Head of caudate nucleus (tissue), 42 donors: Measurements from ENCODE around the gene ABCA4.

Source experiments
- DNase-seq, 42 donors: peaks; one replicate each; pipeline versions ENCODE4 v3.0.0 to v3.0.0-alpha.2; 2020 to 2021; ENCODE audit warnings: mixed read lengths in 7 of 42
- intact Hi-C: fragments of 100-400 bp; cut with DNase I; formaldehyde crosslinking; loops from one replicate; pipeline ENCODE4 v1.15.0; 2022

The ABCA4 gene

DNA sequence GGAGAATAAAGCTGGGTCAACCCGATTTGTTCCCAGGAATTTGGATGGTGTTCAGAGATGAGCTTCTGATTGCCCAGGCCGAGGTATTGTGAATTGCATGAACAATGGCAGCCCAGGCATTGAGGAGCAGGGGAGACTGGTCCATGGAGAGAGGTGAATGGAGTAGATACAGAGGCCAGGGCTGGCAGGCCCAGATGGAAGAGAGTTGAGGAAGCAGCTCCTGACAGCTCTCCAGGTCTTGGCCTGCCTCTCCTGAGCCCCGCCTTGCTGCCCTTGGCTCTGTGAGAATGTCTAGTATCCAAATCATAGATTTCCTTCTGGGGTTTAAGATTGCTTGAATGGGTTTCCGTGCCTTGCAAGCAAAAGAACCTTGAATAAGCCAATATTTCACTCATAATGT lies 11.5 kb downstream of the ABCA4 start:
- no peak for DNase-seq
- intact Hi-C loops = no loop called here

GRCh38 chr1:94107141-94107540 lies 13.8 kb downstream of the ABCA4 start:
- intact Hi-C loops = no loop called here
- DNase-seq = no peak

DNA sequence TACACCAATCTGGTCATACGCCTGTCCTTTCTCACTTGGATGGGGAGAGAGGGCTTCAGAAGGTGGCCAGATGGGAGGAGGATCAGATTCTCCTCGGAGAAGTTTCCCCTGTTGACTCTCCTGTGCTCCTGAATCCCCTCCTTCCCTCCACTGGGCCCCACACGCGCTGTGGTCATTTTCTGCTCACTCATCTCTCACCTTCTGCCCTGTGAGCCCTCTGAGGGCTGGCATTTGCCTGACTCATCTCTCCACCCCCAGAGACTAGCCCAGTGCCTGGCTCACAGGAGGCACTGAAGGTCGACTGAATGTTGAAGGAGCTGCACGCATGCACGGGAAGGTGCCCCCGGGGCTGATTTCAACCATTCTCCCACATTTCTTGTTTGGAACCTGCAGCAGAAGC lies 14.2 kb downstream of the ABCA4 start:
- intact Hi-C loops = no loop called here

GRCh38 chr1:94105957-94106529 lies 14.9 kb downstream of the ABCA4 start:
- intact Hi-C loops = no loop called here

More for the DNA sequence above, 14.2 kb downstream of the ABCA4 start:
- DNase-seq = no peak

DNA sequence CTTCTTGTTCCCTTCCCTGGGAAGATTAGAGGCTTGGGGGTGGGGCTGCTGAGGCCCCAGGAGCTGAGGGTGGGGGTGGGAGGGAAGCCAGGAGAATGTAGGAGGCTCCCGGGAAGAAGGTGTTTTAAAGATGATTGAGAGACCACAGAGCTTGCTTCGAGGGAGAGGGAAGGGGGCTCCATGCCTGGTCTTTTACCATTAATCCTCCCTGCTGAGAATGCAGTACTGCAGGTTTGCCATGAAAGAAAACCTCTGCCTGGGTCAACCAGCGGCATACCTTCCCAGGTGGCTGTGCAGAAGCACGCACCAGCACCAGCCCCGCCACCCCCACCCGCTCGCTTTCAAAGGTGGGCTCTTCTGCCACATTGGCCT lies 15.4 kb downstream of the ABCA4 start:
- intact Hi-C loops = no loop called here
- DNase-seq = peak in 5 of 42 donors; percentile 28 to 52 (median 36)

More at GRCh38 chr1:94105957-94106529, 14.9 kb downstream of the ABCA4 start:
- peak in 1 of 42 donors; percentile 11 for DNase-seq

GRCh38 chr1:94104776-94105580 lies 16.0 kb downstream of the ABCA4 start:
- intact Hi-C loops = no loop called here
- DNase-seq = peak in 1 of 42 donors; percentile 6

DNA sequence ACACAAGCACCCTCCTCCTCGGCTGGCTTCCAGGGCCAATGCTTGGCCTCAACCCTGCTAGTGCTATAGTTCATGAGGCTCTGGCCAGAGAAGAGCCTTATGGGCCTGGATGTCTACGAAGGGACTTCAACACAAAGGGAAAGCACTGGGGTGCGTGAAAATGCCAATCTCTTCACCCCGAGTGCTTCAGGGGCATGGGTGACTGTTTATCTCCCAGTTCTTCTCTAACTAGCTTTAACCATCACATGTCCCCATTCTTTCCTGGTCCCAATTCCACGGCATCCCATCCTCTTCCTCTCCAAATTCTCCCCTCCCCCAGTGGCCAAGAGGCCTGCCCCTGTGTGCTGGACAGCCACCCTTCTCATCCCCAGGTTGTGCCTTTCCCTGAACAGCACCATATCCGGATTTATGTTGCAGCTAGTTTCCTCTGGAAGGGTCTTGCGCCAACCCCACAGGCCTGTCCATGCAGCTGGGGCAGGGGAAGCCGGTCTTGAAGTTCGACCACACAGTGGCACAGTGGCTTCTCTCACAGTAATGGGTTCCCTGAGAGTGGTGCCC lies 16.7 kb downstream of the ABCA4 start:
- intact Hi-C loops = no loop called here
- peak in 2 of 42 donors; percentile 16 to 27 for DNase-seq

GRCh38 chr1:94103608-94104007 lies 17.3 kb downstream of the ABCA4 start:
- intact Hi-C loops = no loop called here
- DNase-seq = peak in 2 of 42 donors; percentile 1 to 7

DNA sequence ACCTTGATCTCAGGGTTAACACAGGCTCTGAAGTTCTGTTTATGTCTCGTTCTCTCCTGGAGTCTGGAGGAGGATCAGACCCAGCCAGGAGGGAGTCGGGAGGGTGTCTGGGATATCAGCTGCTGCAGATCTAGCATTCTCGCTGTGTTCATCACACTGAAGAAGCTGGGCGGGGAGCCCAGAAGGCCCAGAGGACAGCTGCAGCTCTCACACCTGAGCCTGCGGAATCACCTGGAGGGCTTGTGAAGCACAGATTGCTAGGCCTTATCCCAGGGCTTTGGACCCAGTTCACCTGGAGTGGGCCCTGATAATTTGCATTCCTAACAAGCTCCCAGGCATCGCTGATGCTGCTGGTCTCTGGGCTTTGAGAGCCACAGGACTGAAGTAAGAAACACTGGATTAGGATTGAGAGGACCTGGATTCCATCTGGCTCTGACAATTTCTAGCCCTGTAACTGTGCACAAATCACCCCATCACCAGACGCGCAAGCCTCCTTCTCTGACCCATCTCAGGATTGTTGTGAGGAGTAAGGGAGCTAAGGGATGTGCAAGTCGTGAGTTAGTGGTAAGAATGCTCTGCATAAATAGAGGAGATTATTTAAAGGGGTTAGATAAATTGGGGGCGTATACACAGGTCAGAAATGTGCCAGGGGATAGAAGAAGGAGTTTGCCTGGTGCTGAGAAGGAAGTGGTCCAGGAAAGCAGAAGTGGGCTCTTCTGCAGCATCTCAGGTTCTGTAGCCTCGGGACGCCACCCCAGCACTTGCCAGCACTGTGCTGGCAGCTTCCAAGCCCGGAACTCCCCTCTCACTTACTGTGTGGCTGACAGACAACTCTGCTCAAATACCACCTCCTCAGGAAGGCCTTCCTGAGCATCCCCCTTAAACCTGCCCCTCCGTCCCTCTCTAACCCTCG lies 19.1 kb downstream of the ABCA4 start:
- DNase-seq = no peak
- intact Hi-C loops = no loop called here

GRCh38 chr1:94100785-94101612 lies 19.9 kb downstream of the ABCA4 start:
- intact Hi-C loops = no loop called here
- no peak for DNase-seq

- intact Hi-C loops = no loop called here
- no peak for DNase-seq
Observed at GRCh38 chr1:94100129-94100784, 20.7 kb downstream of the ABCA4 start.

- intact Hi-C loops = no loop called here
- DNase-seq = no peak
Observed at GRCh38 chr1:94099303-94099702, 21.6 kb downstream of the ABCA4 start.

GRCh38 chr1:94098585-94099111 lies 22.3 kb downstream of the ABCA4 start:
- DNase-seq = no peak
- intact Hi-C loops = no loop called here

DNA sequence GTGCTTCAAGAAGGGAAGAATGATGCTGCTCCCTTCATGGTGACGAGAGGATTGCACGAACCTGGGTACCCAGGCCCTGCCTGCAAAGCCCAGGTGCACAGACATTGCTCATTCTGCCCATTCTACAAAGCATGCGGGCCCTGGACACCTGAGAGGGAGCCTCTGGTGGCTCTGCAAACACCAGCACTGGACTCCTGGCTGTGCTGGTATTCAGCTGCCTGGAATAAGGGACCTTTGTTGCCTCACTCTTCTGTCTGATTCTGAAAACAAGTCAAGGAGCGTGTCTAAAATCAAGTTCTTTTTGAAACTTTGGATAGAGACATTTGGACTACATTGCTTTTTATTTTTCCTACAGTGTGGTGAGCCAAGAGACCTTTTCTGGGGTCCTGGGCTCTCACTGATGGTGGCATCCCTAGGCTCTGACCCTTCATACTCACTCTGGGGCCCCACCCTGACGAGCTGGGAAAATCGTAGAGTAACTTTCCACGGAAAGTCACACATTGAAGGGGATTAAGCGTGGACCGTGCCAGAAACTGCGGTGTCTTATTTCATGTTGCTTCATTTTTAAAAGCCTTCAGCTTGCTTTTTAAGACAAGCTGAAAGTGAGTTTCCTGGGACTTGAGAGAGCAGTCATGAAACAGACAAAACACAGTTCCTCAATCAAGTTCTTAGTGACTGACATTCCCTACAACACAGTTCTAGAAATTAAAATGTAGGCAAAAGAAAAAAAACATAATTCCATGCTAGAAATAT lies 24.0 kb downstream of the ABCA4 start:
- intact Hi-C loops = no loop called here

DNA sequence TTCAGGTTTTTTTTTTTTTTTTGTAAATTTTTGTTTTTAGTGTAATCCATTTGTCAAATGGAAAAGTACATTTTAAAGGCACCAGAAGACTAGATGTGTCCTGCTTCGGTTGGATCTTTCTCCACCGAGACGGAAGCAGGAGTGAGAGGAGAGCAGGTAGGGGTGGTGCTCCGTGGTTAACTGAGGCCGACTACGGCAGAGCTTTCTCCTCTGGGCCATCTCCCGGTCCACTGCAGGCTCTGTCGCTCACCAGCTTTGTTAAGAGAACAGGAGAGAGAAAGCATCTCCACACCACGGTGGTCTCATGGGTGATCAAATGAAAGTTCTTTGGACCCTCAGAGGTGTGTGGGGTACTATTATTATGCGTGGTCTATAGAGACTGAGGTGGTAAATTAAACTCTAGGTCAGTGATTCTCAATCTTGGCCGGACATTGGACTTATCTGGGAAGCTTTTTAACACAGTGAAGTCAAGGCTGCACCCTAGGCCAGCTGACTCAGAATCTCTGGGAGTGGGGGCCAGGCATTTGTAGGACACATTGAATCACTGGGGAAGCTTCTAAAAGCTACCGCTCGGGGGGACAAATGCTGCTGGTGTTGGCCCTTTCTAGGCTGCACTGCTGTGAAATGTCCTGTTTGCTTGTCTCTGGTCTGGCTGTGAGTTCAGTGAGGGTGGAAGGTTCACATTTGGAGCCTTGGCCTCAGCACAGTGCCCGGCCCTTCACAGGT lies 25.0 kb downstream of the ABCA4 start:
- intact Hi-C loops = no loop called here
- peak in 1 of 42 donors; percentile 61 for DNase-seq

More for the DNA sequence above, 24.0 kb downstream of the ABCA4 start:
- no peak for DNase-seq

GRCh38 chr1:94095112-94095637 lies 25.8 kb downstream of the ABCA4 start:
- DNase-seq = peak; percentile 11 to 83 (median 58)
- intact Hi-C loops = no loop called here
